Sigmoid colon (tissue), 4 donors: ENCODE data around the gene VPS72.

Source experiments
- EP300 ChIP-seq, 4 donors: sonication (generic); formaldehyde crosslinking; IDR thresholded peaks; one replicate each; pipeline ENCODE4 v1.6.1; 2017; ENCODE audit warnings: antibody characterized with exemption in 4 of 4
- POLR2A ChIP-seq, 2 donors: fragments of 450-650 bp; IDR thresholded peaks; one replicate each; pipeline ENCODE4 v1.6.1; 2016; ENCODE audit warnings: antibody characterized with exemption in 2 of 2, mild to moderate bottlenecking in 2 of 2, moderate library complexity in 2 of 2
- POLR2AphosphoS5 ChIP-seq, 4 donors: sonication (generic); formaldehyde crosslinking; IDR thresholded peaks; one replicate each; pipeline ENCODE4 v1.6.1; 2017; ENCODE audit warnings: antibody characterized with exemption in 4 of 4
- TF ChIP-seq, protein P1 (sequence below), 4 experiments: fragments of 450-650 bp in 3 of 4; fragments of 200-600 bp in 1 of 4; IDR thresholded peaks; one replicate each; pipeline ENCODE4 v1.5.1; 2016 to 2019; ENCODE audit warnings: antibody characterized with exemption in 4 of 4, mild to moderate bottlenecking in 3 of 4, moderate library complexity in 2 of 4

DNA sequence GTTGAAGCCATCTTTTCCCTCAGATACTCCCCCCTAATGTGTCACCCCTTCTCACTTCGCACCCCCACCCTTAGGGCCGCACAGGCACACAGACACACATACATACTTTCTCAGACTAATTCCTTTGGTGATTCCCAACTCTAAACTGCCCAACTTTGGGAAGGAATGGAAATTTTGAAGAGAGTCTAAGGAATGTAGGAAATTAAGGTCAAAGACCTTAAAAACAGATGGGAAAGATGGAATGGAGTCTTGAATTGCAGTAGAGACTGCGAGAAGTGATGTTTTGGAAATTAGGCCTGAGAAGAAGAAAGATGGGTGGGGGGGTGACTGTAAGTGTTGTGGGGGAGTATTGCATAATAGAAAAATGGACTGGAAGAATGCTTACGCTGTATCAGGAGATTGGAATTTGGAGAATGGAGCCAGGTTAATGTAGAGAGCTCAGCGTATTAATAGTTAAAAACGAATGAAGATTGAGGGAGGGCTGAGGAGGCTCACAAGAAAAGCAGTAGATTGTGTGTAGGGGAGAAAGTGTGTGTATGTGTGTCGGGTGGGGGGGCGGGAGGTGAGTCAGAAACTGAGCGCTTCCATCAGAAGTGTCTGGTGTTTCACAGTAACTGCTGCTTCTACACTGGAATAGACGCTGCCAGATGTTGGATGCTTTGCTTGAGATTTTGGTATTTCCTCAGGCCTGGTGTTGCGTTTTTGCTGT, 10.0 kb upstream of the VPS72 start:
- TF ChIP-seq EP300 (IDR thresholded peaks at IDR 0.05) (no peak), POLR2A (IDR thresholded peaks at IDR 0.05) (no peak), POLR2AphosphoS5 (IDR thresholded peaks at IDR 0.05) (no peak)
- TF ChIP-seq, protein P1, sequence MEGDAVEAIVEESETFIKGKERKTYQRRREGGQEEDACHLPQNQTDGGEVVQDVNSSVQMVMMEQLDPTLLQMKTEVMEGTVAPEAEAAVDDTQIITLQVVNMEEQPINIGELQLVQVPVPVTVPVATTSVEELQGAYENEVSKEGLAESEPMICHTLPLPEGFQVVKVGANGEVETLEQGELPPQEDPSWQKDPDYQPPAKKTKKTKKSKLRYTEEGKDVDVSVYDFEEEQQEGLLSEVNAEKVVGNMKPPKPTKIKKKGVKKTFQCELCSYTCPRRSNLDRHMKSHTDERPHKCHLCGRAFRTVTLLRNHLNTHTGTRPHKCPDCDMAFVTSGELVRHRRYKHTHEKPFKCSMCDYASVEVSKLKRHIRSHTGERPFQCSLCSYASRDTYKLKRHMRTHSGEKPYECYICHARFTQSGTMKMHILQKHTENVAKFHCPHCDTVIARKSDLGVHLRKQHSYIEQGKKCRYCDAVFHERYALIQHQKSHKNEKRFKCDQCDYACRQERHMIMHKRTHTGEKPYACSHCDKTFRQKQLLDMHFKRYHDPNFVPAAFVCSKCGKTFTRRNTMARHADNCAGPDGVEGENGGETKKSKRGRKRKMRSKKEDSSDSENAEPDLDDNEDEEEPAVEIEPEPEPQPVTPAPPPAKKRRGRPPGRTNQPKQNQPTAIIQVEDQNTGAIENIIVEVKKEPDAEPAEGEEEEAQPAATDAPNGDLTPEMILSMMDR (IDR thresholded peaks at IDR 0.05), result no peak
